WTC11 (cell line): ENCODE measurements around the gene STX2. TPM values are rescaled to one million over a fixed set of nuclear protein-coding genes. Genes with fewer than 3 reads are reported as not detected.
"Not testable (repeated sequence)": the region's sequence is repeated elsewhere in the genome, so short reads cannot be mapped to it uniquely, and the experiment has no call there.

Source experiments
- ATAC-seq: fragments of 200-7000 bp; cut with Tn5 transposase; 2 replicates; pipeline ENCODE4 v1.10.0; 2021; ENCODE audit warnings: mild to moderate bottlenecking, moderate library complexity
- CTCF ChIA-PET: fragments of 300-600 bp; sonication (Branson Sonifier 250); formaldehyde crosslinking; loops from one replicate; lab custom pipeline; 2021; ENCODE audit warnings: antibody characterized with exemption; lab: Charles Lee
- POLR2A ChIA-PET: fragments of 350-600 bp; sonication (Branson Sonifier 250); formaldehyde crosslinking; loops from one replicate; lab custom pipeline; 2021; ENCODE audit warnings: antibody characterized with exemption; lab: Charles Lee
- DNase-seq: peaks from one replicate; pipeline ENCODE4 v3.0.0; 2021; ENCODE audit warnings: low spot score
- H3K27ac Mint-ChIP-seq: 2 replicates; pipeline ENCODE4 v1.8.0; 2021; ENCODE audit warnings: mixed read lengths
- H3K27me3 Mint-ChIP-seq: 2 replicates; pipeline ENCODE4 v1.8.0; 2021; ENCODE audit warnings: low read depth, mild to moderate bottlenecking, moderate library complexity, mixed read lengths
- H3K36me3 Mint-ChIP-seq: 2 replicates; pipeline ENCODE4 v1.8.0; 2021; ENCODE audit warnings: mixed read lengths
- H3K4me1 Mint-ChIP-seq: 2 replicates; pipeline ENCODE4 v1.8.0; 2022; ENCODE audit warnings: mixed read lengths
- H3K4me3 Mint-ChIP-seq: 2 replicates; pipeline ENCODE4 v1.8.0; 2021; ENCODE audit warnings: mild to moderate bottlenecking, moderate library complexity, mixed read lengths
- H3K9me3 Mint-ChIP-seq: 2 replicates; pipeline ENCODE4 v1.8.0; 2021; ENCODE audit warnings: mixed read lengths
- CTCF ChIP-seq: fragments of 200-600 bp; IDR thresholded peaks from 2 replicates; pipeline ENCODE4 v1.8.0; 2022; ENCODE audit warnings: antibody characterized with exemption
- E2F5 ChIP-seq: sonication (generic); formaldehyde crosslinking; IDR thresholded peaks from 2 replicates; pipeline ENCODE4 v1.8.1; 2022; ENCODE audit warnings: mild to moderate bottlenecking, moderate library complexity, missing genetic modification reagents
- GRHL2 ChIP-seq: fragments of 250-450 bp; sonication (Bioruptor Pico); IDR thresholded peaks from 2 replicates; pipeline ENCODE4 v1.8.0; 2022; ENCODE audit warnings: mild to moderate bottlenecking, moderate library complexity; ENCODE audit not compliant: insufficient replicate concordance, severe bottlenecking
- GTF2I ChIP-seq: fragments of 250-450 bp; sonication (Bioruptor Pico); conservative IDR thresholded peaks from 2 replicates; pipeline ENCODE4 v1.4.0; 2021; ENCODE audit warnings: mild to moderate bottlenecking
- IRF2 ChIP-seq: sonication (generic); formaldehyde crosslinking; IDR thresholded peaks from 2 replicates; pipeline ENCODE4 v1.8.0; 2022; ENCODE audit warnings: low read depth, missing genetic modification reagents, borderline replicate concordance
- MXD4 ChIP-seq: fragments of 250-450 bp; sonication (Bioruptor Pico); IDR thresholded peaks from 2 replicates; pipeline ENCODE4 v1.8.0; 2021; ENCODE audit warnings: mild to moderate bottlenecking, moderate library complexity, borderline replicate concordance
- NR3C1 ChIP-seq: sonication (generic); formaldehyde crosslinking; conservative IDR thresholded peaks from 2 replicates; pipeline ENCODE4 v1.8.1; 2023; ENCODE audit warnings: low read depth, mild to moderate bottlenecking, missing genetic modification reagents
- TEAD1 ChIP-seq: sonication (generic); formaldehyde crosslinking; IDR thresholded peaks from 2 replicates; pipeline ENCODE4 v1.8.0; 2022; ENCODE audit warnings: mild to moderate bottlenecking, missing genetic modification reagents
- TEAD4 ChIP-seq: sonication (generic); formaldehyde crosslinking; IDR thresholded peaks from 2 replicates; pipeline ENCODE4 v1.8.0; 2022; ENCODE audit warnings: mild to moderate bottlenecking, missing genetic modification reagents
- ZNF219 ChIP-seq: sonication (generic); formaldehyde crosslinking; IDR thresholded peaks from 2 replicates; pipeline ENCODE4 v1.8.0; 2023; ENCODE audit warnings: missing genetic modification reagents, mild to moderate bottlenecking, borderline replicate concordance
- total RNA-seq: library from RNA; stranded (reverse); gene quantifications from 3 replicates; pipeline ENCODE4 v1.2.3, GENCODE V29; 2021

STX2 gene
- total RNA-seq, 1 experiment from 2014 or later: 22.7 TPM

GRCh38 chr12:130752692-130753230, 86.3 kb downstream of the STX2 start:
- Mint-ChIP-seq H3K4me3 (no peak overlapping the region), H3K36me3 (no peaks in the 10 kb centered on the region), H3K27me3 (no peaks in the 10 kb centered on the region), H3K9me3 (peaks cover 5% of the 10 kb centered on the region), H3K27ac (no peak overlapping the region), H3K4me1 (peaks cover 3% of the 10 kb centered on the region)
- no peak for TF ChIP-seq E2F5 (CRISPR knock-in tag)
- no peak for TF ChIP-seq IRF2 (CRISPR knock-in tag)
- no peak for TF ChIP-seq NR3C1
- TF ChIP-seq GTF2I (CRISPR knock-in tag): no peak
- TF ChIP-seq CTCF: 0 out of 2 replicates have a peak, but pooled peaks have one; percentile 16
- ATAC-seq (peak; percentile 74), DNase-seq (peak; percentile 48)
- CTCF ChIA-PET: interaction anchor here (0.9 to 1.5 kb wide), 8 partner anchors 23 to 417 kb away, joined by 4 to 6 read pairs (median 4); partner anchors contain the start of gene RIMBP2
- POLR2A ChIA-PET: no interaction called here

- CTCF ChIA-PET: interaction anchor here (0.7 to 1.5 kb wide), 4 partner anchors 24 to 416 kb away, joined by 3 to 6 read pairs (median 4); no protein-coding TSS in a partner anchor
- H3K4me1 Mint-ChIP-seq, H3K9me3 Mint-ChIP-seq, ATAC-seq, H3K4me3 Mint-ChIP-seq, H3K36me3 Mint-ChIP-seq, DNase-seq, POLR2A ChIA-PET, H3K27ac Mint-ChIP-seq, H3K27me3 Mint-ChIP-seq: not testable (repeated sequence)
Measured at GRCh38 chr12:130752037-130752436, 87.0 kb downstream of the STX2 start.

- H3K9me3 Mint-ChIP-seq: peaks cover 4% of the 10 kb centered on the region
- no peak overlapping the region for H3K4me3 Mint-ChIP-seq
- ChIA-PET POLR2A (no interaction called here), CTCF (interaction anchor here (0.6 to 2.3 kb wide), 48 partner anchors 8 to 467 kb away, joined by 3 to 17 read pairs (median 4); partner anchors contain the start of gene RIMBP2)
- H3K27me3 Mint-ChIP-seq: no peaks in the 10 kb centered on the region; the same call in 1 of the 2 replicates
- DNase-seq: no peak
- H3K36me3 Mint-ChIP-seq: no peaks in the 10 kb centered on the region
- no peak for ATAC-seq
- H3K27ac Mint-ChIP-seq: no peak overlapping the region
- TF ChIP-seq TEAD1 (no peak), GRHL2 (CRISPR knock-in tag) (no peak), MXD4 (CRISPR knock-in tag) (no peak), TEAD4 (CRISPR knock-in tag) (no peak)
- TF ChIP-seq, all 79 proteins: peak for 0
- H3K4me1 Mint-ChIP-seq: peaks cover 4% of the 10 kb centered on the region
Measured at GRCh38 chr12:130748786-130749185, 90.3 kb downstream of the STX2 start.

GRCh38 chr12:130747867-130748740, 90.9 kb downstream of the STX2 start:
- peak; percentile 90 for DNase-seq
- Mint-ChIP-seq H3K4me3 (no peak overlapping the region), H3K27ac (0 out of 2 replicates have a peak overlapping the region, but pooled peaks have one; percentile 1), H3K4me1 (peaks cover 4% of the 10 kb centered on the region), H3K27me3 (no peaks in the 10 kb centered on the region; the same call in none of the 2 replicates), H3K9me3 (peaks cover 8% of the 10 kb centered on the region), H3K36me3 (no peaks in the 10 kb centered on the region)
- ChIA-PET POLR2A (no interaction called here), CTCF (interaction anchor here (0.6 to 2.3 kb wide), 51 partner anchors 8 to 467 kb away, joined by 3 to 17 read pairs (median 4); partner anchors contain the start of gene RIMBP2)
- peak; percentile 81 for TF ChIP-seq CTCF
- TF ChIP-seq ZNF219 (CRISPR knock-in tag): no peak
- ATAC-seq: peak; percentile 94
